GM04503 (cell line): ENCODE measurements around the gene BAG5.

ENCODE experiments used
- DNase-seq: peaks from one replicate; pipeline ENCODE4 v3.0.0-alpha.2; 2012; ENCODE audit warnings: low read depth

BAG5 gene

GRCh38 chr14:103563844-103564505 lies 1.5 kb upstream of the BAG5 start:
- no peak for DNase-seq

GRCh38 chr14:103563226-103563620 lies 766 bp upstream of the BAG5 start:
- DNase-seq: no peak

GRCh38 chr14:103562179-103562428 lies 353 bp downstream of the BAG5 start:
- DNase-seq: no peak

GRCh38 chr14:103561381-103562178 lies 877 bp downstream of the BAG5 start:
- no peak for DNase-seq

GRCh38 chr14:103560691-103561090 lies 1.8 kb downstream of the BAG5 start:
- no peak for DNase-seq

GRCh38 chr14:103559766-103560165 lies 2.7 kb downstream of the BAG5 start:
- DNase-seq: no peak

GRCh38 chr14:103558071-103558882 lies 4.2 kb downstream of the BAG5 start:
- peak; percentile 61 for DNase-seq

- no peak for DNase-seq
Observed at GRCh38 chr14:103556946-103557758, 5.3 kb downstream of the BAG5 start.

- no peak for DNase-seq
Observed at GRCh38 chr14:103555559-103556337, 6.7 kb downstream of the BAG5 start.

GRCh38 chr14:103552846-103553210 lies 9.6 kb downstream of the BAG5 start:
- no peak for DNase-seq

GRCh38 chr14:103552011-103552845 lies 10.2 kb downstream of the BAG5 start:
- peak; percentile 73 for DNase-seq

GRCh38 chr14:103551338-103551762 lies 11.1 kb downstream of the BAG5 start:
- DNase-seq: no peak

GRCh38 chr14:103550451-103551337 lies 11.8 kb downstream of the BAG5 start:
- DNase-seq: no peak

- no peak for DNase-seq
Observed at GRCh38 chr14:103549361-103550311, 12.8 kb downstream of the BAG5 start.

GRCh38 chr14:103548463-103549351 lies 13.8 kb downstream of the BAG5 start:
- DNase-seq: no peak

- DNase-seq: no peak
Observed at GRCh38 chr14:103547941-103548462, 14.5 kb downstream of the BAG5 start.

- no peak for DNase-seq
Observed at GRCh38 chr14:103547455-103547940, 15.0 kb downstream of the BAG5 start.
